ENCODE measurements around the gene VTN.

DNA sequence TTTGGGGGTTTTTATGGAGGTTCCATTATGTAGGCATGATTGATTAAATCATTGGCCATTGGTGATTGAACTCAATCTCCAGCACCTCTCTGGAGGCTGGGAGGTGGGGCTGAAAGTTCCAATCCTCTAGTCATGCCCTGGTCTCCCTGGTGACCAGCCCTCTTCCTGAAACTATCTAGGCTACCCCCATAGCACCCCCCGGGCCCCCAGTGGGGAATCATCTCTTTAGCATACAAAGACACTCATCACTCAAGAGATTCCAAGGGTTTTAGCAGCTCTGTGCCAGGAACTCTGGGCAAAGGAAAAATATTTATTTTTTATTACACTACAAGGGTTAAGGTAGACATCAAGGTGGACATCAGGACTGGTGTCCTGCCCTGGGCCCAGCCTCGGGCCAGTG lies 25.3 kb upstream of the VTN start:
- TF ChIP-seq POLR2A (IDR thresholded peaks at IDR 0.05) = no peak
- TF ChIP-seq, protein P1, sequence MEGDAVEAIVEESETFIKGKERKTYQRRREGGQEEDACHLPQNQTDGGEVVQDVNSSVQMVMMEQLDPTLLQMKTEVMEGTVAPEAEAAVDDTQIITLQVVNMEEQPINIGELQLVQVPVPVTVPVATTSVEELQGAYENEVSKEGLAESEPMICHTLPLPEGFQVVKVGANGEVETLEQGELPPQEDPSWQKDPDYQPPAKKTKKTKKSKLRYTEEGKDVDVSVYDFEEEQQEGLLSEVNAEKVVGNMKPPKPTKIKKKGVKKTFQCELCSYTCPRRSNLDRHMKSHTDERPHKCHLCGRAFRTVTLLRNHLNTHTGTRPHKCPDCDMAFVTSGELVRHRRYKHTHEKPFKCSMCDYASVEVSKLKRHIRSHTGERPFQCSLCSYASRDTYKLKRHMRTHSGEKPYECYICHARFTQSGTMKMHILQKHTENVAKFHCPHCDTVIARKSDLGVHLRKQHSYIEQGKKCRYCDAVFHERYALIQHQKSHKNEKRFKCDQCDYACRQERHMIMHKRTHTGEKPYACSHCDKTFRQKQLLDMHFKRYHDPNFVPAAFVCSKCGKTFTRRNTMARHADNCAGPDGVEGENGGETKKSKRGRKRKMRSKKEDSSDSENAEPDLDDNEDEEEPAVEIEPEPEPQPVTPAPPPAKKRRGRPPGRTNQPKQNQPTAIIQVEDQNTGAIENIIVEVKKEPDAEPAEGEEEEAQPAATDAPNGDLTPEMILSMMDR (IDR thresholded peaks at IDR 0.05) = no peak
- TF ChIP-seq POLR2AphosphoS5 (IDR thresholded peaks at IDR 0.05) = no peak

All from breast epithelium (tissue), 3 donors.